SK-N-SH (cell line): ENCODE results near the gene MECP2.

ENCODE experiments used
- JUND ChIP-seq: IDR thresholded peaks from 2 replicates; pipeline ENCODE4 v1.4.0; 2012
- TF ChIP-seq, protein P1 (sequence below): fragments of 200-600 bp; sonication (generic); IDR thresholded peaks from 2 replicates; pipeline ENCODE4 v1.6.1; 2017; ENCODE audit warnings: antibody characterized with exemption, mild to moderate bottlenecking, moderate library complexity

DNA sequence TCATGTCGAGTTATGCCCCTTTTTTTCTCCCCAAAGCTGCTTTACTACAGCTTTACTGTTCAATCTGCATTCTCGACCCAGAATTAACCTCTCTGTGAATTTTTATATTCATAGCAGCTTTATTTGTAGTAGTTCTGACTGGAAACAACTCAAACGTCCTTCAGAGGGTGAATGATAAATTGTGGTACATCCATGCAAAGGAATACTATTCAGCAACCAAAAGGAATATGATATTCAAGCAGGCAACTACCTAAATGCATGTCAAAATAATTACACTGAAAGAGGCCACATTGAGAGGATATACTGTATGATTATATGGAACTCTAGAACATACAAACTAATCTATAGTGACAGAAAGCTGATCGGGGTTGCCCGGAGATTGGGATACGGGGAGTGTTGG is 20.0 kb upstream of the MECP2 start:
- TF ChIP-seq, protein P1, sequence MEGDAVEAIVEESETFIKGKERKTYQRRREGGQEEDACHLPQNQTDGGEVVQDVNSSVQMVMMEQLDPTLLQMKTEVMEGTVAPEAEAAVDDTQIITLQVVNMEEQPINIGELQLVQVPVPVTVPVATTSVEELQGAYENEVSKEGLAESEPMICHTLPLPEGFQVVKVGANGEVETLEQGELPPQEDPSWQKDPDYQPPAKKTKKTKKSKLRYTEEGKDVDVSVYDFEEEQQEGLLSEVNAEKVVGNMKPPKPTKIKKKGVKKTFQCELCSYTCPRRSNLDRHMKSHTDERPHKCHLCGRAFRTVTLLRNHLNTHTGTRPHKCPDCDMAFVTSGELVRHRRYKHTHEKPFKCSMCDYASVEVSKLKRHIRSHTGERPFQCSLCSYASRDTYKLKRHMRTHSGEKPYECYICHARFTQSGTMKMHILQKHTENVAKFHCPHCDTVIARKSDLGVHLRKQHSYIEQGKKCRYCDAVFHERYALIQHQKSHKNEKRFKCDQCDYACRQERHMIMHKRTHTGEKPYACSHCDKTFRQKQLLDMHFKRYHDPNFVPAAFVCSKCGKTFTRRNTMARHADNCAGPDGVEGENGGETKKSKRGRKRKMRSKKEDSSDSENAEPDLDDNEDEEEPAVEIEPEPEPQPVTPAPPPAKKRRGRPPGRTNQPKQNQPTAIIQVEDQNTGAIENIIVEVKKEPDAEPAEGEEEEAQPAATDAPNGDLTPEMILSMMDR: no peak
- no peak for TF ChIP-seq JUND
